OCI-LY1 (cell line): Measurements from ENCODE around the gene RBM45.

Source experiments
- H2AFZ ChIP-seq: fragments of 200-600 bp; sonication (generic), shearing (Covaris generic); 2 replicates; pipeline ENCODE4 v1.6.0; 2014; ENCODE audit warnings: antibody characterized with exemption, mild to moderate bottlenecking, low read length
- H3F3A ChIP-seq: fragments of 200-600 bp; sonication (generic), shearing (Covaris generic); 2 replicates; pipeline ENCODE4 v1.6.0; 2014; ENCODE audit warnings: mild to moderate bottlenecking, antibody characterized with exemption, low read length, moderate library complexity; ENCODE audit not compliant: insufficient read depth
- H3K27ac ChIP-seq: fragments of 200-600 bp; sonication (generic); 2 replicates; pipeline ENCODE4 v1.5.1; 2014; ENCODE audit warnings: low read length, mixed run types, mild to moderate bottlenecking, low read depth; ENCODE audit not compliant: poor library complexity, severe bottlenecking
- H3K27me3 ChIP-seq: fragments of 200-600 bp; sonication (generic); 2 replicates; pipeline ENCODE4 v1.6.0; 2014; ENCODE audit warnings: antibody characterized with exemption, mild to moderate bottlenecking, low read length, moderate library complexity; ENCODE audit not compliant: insufficient read depth
- H3K36me3 ChIP-seq: fragments of 200-600 bp; sonication (generic); 2 replicates; pipeline ENCODE4 v1.6.1; 2014; ENCODE audit warnings: mild to moderate bottlenecking, antibody characterized with exemption, low read length, moderate library complexity, mixed read lengths; ENCODE audit not compliant: insufficient read depth
- H3K4me1 ChIP-seq: fragments of 200-600 bp; sonication (generic); 2 replicates; pipeline ENCODE4 v1.5.1; 2014; ENCODE audit warnings: mild to moderate bottlenecking, low read length, moderate library complexity; ENCODE audit not compliant: insufficient read depth, severe bottlenecking
- H3K4me2 ChIP-seq: fragments of 200-600 bp; sonication (generic), shearing (Covaris generic); 2 replicates; pipeline ENCODE4 v1.6.1; 2014; ENCODE audit warnings: low read length
- H3K4me3 ChIP-seq: fragments of 200-600 bp; sonication (generic); 2 replicates; pipeline ENCODE4 v1.5.1; 2014; ENCODE audit warnings: low read length, low read depth, mild to moderate bottlenecking, mixed read lengths; ENCODE audit not compliant: poor library complexity, severe bottlenecking
- H3K79me2 ChIP-seq: fragments of 200-600 bp; shearing (Covaris generic); 2 replicates; pipeline ENCODE4 v1.6.1; 2016; ENCODE audit warnings: mixed run types, low read length, mixed read lengths; ENCODE audit not compliant: insufficient read depth
- H3K9ac ChIP-seq: fragments of 200-600 bp; sonication (generic), shearing (Covaris generic); 2 replicates; pipeline ENCODE4 v1.6.1; 2014; ENCODE audit warnings: mild to moderate bottlenecking, low read length, mixed read lengths
- H3K9me2 ChIP-seq: fragments of 200-600 bp; sonication (generic), shearing (Covaris generic); 2 replicates; pipeline ENCODE4 v1.6.1; 2014; ENCODE audit warnings: low read depth, mild to moderate bottlenecking, low read length, mixed read lengths
- H3K9me3 ChIP-seq: fragments of 200-600 bp; shearing (Covaris generic); 2 replicates; pipeline ENCODE4 v1.6.1; 2014; ENCODE audit warnings: low read length, mixed read lengths
- H4K20me1 ChIP-seq: fragments of 200-600 bp; sonication (generic), shearing (Covaris generic); 2 replicates; pipeline ENCODE4 v1.6.0; 2016; ENCODE audit warnings: mild to moderate bottlenecking, low read length; ENCODE audit not compliant: insufficient read depth
- EZH2 ChIP-seq: fragments of 200-600 bp; sonication (generic), shearing (Covaris generic); IDR thresholded peaks from 2 replicates; pipeline ENCODE4 v1.8.0; 2017; ENCODE audit warnings: borderline replicate concordance, mixed run types, mild to moderate bottlenecking, antibody characterized with exemption, low read length, moderate library complexity, mixed read lengths
- TF ChIP-seq, protein P1 (sequence below): fragments of 200-600 bp; sonication (generic), shearing (Covaris generic); IDR thresholded peaks from 2 replicates; pipeline ENCODE4 v1.5.1; 2017; ENCODE audit warnings: mild to moderate bottlenecking, antibody characterized with exemption, low read length, moderate library complexity, mixed read lengths

RBM45 gene

GRCh38 chr2:178117725-178118124 is 5.5 kb downstream of the RBM45 start:
- no peak overlapping the region for H3K4me2 ChIP-seq
- H3K9me2 ChIP-seq, result no peaks in the 10 kb centered on the region
- TF ChIP-seq, protein P1, sequence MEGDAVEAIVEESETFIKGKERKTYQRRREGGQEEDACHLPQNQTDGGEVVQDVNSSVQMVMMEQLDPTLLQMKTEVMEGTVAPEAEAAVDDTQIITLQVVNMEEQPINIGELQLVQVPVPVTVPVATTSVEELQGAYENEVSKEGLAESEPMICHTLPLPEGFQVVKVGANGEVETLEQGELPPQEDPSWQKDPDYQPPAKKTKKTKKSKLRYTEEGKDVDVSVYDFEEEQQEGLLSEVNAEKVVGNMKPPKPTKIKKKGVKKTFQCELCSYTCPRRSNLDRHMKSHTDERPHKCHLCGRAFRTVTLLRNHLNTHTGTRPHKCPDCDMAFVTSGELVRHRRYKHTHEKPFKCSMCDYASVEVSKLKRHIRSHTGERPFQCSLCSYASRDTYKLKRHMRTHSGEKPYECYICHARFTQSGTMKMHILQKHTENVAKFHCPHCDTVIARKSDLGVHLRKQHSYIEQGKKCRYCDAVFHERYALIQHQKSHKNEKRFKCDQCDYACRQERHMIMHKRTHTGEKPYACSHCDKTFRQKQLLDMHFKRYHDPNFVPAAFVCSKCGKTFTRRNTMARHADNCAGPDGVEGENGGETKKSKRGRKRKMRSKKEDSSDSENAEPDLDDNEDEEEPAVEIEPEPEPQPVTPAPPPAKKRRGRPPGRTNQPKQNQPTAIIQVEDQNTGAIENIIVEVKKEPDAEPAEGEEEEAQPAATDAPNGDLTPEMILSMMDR, result no peak
- TF ChIP-seq EZH2, result no peak

GRCh38 chr2:178119179-178119922 is 7.1 kb downstream of the RBM45 start:
- Histone ChIP-seq H3K9me3 (no peaks in the 10 kb centered on the region), H3K27me3 (no peaks in the 10 kb centered on the region), H3K36me3 (peaks cover 31% of the 10 kb centered on the region), H2AFZ (no peak overlapping the region), H3K4me2 (no peak overlapping the region), H3K4me1 (peaks cover 3% of the 10 kb centered on the region), H4K20me1 (no peaks in the 10 kb centered on the region), H3K79me2 (no peaks in the 10 kb centered on the region), H3K4me3 (no peak overlapping the region), H3K9me2 (no peaks in the 10 kb centered on the region), H3K9ac (no peak overlapping the region), H3K27ac (no peak overlapping the region), H3F3A (no peaks in the 10 kb centered on the region)
- TF ChIP-seq EZH2, result no peak
- TF ChIP-seq, protein P1, result no peak

More at GRCh38 chr2:178117725-178118124, 5.5 kb downstream of the RBM45 start:
- peaks cover 20% of the 10 kb centered on the region; the same call in 1 of the 2 replicates for H3K36me3 ChIP-seq
- no peaks in the 10 kb centered on the region for H3F3A ChIP-seq
- H3K4me3 ChIP-seq, result no peak overlapping the region
- no peak overlapping the region for H3K27ac ChIP-seq
- no peaks in the 10 kb centered on the region for H3K27me3 ChIP-seq
- H3K79me2 ChIP-seq, result no peaks in the 10 kb centered on the region
- no peaks in the 10 kb centered on the region for H4K20me1 ChIP-seq
- H2AFZ ChIP-seq, result no peak overlapping the region
- peaks cover 17% of the 10 kb centered on the region for H3K4me1 ChIP-seq
- H3K9ac ChIP-seq, result no peak overlapping the region
- H3K9me3 ChIP-seq, result no peaks in the 10 kb centered on the region

GRCh38 chr2:178123163-178123562 is 10.9 kb downstream of the RBM45 start:
- H3K4me1 ChIP-seq, result no peaks in the 10 kb centered on the region
- no peak for TF ChIP-seq EZH2

DNA sequence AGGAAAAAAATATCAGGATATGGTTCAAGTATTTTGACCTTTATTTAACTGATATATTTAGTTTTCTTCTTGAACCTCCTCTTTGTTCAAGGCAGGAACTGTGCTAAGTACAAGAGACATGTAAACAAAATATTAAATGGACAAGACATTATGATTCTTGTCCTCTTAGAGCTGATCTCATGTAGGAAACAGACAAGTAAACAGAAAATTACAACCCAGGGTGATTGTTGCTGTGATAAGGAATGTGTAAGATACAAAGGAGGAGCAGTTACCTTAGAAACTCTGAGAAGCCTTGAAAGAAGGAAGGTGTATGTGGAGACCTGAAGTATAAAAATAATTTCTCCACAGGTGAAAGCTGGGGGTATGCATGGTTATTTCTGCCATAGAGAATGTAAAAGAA is 12.9 kb downstream of the RBM45 start:
- Histone ChIP-seq H3K27ac (no peak overlapping the region), H3K36me3 (peaks cover 41% of the 10 kb centered on the region), H3F3A (no peaks in the 10 kb centered on the region), H3K9me3 (no peaks in the 10 kb centered on the region), H2AFZ (no peak overlapping the region), H3K4me3 (no peak overlapping the region), H3K9ac (no peak overlapping the region), H3K79me2 (no peaks in the 10 kb centered on the region), H3K4me2 (no peak overlapping the region), H3K4me1 (no peaks in the 10 kb centered on the region), H3K27me3 (no peaks in the 10 kb centered on the region), H3K9me2 (no peaks in the 10 kb centered on the region), H4K20me1 (no peaks in the 10 kb centered on the region)
- TF ChIP-seq EZH2, result no peak
- TF ChIP-seq, protein P1, result no peak

More at GRCh38 chr2:178123163-178123562, 10.9 kb downstream of the RBM45 start:
- Histone ChIP-seq H3K9ac (no peak overlapping the region), H2AFZ (no peak overlapping the region), H3K9me2 (no peaks in the 10 kb centered on the region), H3F3A (no peaks in the 10 kb centered on the region), H3K27ac (no peak overlapping the region), H4K20me1 (no peaks in the 10 kb centered on the region), H3K36me3 (peaks cover 31% of the 10 kb centered on the region), H3K27me3 (no peaks in the 10 kb centered on the region), H3K4me2 (no peak overlapping the region), H3K79me2 (no peaks in the 10 kb centered on the region), H3K9me3 (no peaks in the 10 kb centered on the region), H3K4me3 (no peak overlapping the region)
